HG02588 (cell line): Measurements from ENCODE around the gene TTC28.
"Not testable (repeated sequence)": the region's sequence is repeated elsewhere in the genome, so short reads cannot be mapped to it uniquely, and the experiment has no call there.

ENCODE experiments used
- ATAC-seq: cut with Tn5 transposase; IDR thresholded peaks from one replicate; pipeline ENCODE4 v1.9.1; 2021; ENCODE audit warnings: mild to moderate bottlenecking, moderate library complexity; ENCODE audit not compliant: unreplicated experiment

TTC28 gene

DNA sequence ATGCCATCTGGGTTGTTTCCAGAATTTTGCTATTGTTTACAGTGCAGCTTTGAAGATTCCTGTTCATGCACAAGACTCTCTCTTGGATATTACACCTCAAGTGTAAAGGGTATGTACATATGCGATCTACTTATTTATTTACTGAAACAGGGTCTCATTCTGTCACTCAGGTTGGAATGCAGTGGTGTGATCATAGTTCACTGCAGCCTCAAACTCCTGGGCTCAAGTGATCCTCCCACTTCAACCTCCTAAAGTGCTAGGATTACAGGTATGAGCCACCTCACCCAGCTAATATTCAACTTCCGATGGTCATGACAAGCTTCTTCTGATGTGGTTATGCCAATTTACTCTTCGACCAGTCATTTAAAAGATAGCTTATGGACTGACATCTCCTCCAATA, 602.5 kb downstream of the TTC28 start:
- ATAC-seq, result no peak

DNA sequence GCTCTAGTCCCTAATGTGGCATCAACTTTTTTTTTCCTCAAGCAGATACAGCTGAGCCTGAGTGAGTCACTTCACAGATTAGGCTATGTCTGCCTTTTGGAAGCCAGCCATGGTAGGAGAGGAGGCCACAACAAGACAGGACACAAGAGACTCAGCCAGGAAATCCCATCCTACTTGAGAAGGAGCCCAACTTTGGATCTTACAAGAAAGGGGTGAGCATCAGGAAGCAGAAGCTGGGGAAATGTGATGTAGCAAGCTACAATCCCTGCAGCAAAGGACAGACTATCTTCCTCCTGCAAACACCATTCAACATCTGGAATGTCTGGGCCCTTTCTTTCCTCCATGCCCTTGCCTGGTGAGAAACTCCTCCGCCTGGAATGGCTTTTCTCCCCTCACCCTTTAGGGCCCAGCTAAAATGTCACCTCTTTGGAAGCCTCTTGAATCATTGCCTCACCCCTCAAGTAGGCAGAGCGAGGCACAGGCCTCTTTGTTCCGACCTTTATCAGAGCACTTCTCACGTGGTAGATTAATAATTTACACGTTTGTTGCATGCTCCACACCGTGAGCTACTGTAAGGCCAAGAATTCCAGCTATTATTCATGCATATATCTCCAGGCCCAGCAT, 604.2 kb downstream of the TTC28 start:
- ATAC-seq, result no peak

DNA sequence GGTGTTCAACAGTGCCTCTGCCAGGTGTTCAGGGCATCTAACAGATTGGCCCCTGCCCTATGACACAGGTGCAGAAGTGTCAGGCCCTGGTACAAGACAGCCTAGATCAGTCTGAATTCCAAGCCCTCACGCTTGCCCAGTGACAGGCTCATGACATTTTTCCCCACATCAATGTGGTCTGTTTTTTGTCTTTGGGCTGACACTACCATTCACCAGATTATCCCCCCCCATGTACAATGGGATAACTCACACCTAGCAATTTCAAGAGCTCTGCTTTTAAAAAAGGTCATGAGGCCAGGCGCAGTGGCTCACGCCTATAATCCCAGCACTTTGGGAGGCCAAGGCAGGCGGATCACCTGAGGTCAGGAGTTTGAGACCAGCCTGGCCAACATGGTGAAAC, 605.1 kb downstream of the TTC28 start:
- no peak for ATAC-seq

DNA sequence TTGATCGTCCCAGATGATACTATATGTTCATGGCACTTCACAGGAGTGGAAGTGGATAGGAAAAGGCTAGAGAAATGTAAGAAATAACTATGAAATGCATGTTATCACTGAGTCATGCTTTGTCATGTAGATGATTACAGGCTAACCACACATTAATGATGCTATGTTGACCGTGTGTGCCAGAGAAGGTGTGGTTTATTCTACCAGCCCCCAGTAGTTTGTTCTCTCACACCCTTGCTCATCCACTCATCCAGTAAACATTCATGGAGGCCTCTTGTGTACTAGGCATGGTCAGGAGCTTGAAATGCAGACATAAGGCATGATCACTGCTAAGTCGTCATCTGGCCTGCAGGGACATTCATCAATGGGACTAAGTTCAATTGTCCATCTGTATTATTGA, 607.6 kb downstream of the TTC28 start:
- no peak for ATAC-seq

DNA sequence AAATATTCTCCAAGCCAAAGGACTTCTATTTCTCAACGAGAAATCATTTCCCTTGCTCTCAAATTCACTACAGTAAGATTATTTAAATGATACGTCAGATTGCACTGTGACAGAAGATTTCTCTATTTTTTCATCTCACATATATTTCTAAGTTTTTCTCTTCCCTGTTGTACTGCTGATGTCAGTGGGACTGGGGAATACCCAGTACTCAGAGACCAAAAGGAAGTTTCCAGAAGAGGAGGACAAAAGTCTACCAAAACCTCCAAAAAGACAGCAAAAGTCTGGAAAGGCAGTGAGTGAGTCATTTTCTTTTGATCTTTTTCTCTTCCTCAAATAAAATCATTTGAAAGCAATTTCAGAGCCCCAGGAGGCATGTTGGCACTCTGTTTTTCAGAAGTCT, 610.8 kb downstream of the TTC28 start:
- ATAC-seq, result no peak

DNA sequence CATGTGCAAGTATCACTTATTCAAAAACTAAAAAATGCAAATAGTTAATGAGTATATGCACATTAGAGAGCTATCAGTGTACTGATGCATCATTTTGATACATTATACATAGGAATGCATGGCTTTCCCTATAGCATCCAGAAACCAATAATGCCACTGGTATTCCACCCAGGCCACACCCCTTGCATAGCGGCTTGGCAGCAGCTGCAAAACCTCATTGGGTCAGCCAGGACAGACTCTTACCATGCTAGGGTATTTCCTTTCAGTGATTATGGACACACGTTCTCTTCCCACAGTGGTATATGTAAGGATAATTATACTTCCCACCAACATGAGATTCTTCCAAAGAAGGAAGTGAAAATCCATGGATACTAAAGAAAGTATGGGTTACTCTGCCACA, 614.7 kb downstream of the TTC28 start:
- ATAC-seq, result no peak

DNA sequence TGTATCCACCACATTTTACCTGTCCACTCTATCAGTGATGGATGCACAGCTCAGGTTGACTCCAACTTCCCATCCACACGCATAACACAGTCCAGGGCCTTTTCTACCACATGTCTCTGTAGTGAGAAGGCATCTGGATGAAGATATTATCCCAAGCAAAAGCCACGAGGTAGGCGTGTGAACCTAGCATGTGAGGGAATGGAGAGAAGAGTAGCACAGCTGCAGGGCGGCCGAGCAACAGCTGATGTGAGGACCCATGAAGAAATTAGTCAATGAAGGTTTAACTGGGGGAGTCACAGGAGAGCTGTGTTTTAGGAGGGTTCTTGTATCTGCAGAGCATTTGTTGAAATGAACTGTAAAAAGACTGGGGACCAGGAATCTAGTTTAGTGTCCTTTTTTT, 616.0 kb downstream of the TTC28 start:
- no peak for ATAC-seq

DNA sequence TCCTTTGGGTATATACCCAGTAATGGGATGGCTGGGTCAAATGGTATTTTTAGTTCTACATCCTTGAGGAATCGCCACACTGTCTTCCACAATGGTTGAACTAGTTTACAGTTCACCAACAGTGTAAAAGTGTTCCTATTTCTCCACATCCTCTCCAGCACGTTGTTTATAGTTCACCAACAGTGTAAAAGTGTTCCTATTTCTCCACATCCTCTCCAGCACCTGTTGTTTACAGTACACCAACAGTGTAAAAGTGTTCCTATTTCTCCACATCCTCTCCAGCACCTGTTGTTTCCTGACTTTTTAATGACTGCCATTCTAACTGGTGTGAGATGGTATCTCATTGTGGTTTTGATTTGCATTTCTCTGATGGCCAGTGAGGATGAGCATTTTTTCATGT, 619.0 kb downstream of the TTC28 start:
- ATAC-seq, result not testable (repeated sequence)

DNA sequence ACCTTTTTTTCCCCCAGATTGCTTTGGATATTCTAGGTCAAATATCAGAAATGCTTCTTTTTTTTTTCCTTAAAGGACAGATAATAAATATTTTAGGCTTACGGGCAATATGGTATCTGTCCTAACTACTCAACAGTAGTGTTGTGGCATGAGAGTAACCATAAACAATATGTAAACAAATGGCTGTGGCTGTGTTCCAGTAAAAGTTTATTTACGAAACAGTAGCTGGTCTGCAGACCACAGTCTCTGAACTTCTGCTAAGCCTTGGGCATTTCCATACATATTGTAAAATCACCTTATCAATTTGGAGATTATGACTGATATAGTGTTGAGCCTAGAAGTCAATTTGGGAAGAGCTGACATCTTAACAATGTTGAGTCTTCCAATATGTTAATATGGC, 621.6 kb downstream of the TTC28 start:
- no peak for ATAC-seq

DNA sequence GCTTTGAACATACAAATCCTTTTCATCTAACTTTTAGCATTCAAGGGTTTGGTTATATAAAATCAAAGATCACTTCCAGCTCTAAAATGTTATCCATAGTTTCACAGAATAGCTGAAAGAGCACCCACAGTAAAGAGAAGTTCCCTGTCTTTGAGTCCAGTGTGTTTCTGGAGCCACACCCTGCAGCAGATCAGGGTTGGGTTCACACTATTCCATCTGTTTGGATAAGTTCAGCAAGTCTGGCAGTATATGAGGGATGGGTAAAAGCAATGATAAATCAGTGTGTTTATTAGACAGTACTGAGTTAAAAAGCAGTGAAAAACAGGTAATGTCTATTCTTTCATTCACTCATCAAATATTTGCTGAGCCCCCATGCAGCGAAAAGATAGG, 624.8 kb downstream of the TTC28 start:
- no peak for ATAC-seq

DNA sequence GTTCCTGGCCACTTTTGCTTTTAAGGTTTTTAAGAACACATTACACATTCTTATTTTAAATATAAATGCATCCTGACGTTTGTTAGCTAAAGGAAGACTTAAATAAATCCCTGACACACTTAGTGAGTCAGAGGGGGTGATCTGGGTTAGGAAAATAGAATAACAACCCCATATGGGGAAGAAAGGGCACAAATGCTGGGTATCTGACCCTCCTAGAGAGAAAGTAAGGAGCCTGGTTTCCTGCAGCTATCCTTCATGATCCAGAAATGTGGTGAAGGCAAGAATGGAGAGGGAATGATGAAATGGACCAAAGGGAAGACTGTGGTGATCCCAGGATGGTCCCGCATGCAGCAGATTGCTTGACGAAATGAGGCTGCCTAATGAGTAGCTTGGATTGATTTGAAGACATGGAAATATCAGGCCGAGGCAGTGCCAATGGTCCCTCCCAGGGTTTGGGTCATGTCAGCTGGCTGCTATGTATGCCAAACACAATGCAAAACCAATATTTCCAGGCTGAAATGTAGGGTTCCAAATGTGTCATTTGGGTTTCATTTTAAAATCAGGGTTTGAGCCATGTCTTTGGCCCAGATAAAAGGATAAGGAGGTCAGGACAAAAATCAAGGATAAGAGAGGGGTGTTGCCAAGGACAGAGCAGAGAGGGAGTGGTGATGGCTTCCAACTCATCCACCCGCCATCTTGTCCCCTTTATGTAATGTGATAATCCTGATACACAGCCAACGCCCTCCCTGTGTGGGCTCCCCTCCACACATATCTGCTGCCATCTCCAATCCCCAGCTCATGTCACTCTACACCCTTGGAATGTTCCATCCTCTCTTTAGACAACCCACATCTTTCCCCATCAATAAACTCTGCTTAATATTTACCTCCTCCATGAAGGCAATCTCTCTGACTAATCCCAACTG, 625.5 kb downstream of the TTC28 start:
- no peak for ATAC-seq

DNA sequence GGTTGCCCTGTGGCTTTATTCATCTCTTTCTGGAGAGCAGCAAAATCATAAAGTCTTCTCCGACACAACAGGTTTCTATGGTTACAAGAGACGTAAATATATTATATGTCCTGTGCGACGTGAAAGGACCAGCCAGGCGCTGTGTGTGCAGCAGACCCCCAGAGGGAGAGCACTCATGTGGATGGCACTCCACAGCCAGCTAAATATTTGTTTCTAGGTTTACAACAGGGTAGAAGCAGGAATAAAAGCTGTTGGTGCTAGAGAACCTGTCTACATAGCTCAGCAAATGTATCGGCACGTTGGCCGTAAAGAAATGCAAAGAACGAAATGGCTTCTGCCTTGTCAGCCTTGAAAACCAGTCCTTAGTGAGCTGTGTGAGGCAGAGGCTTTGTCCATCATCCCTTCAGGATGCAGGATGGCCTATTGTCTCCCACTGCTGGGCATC, 626.8 kb downstream of the TTC28 start:
- ATAC-seq, result no peak

DNA sequence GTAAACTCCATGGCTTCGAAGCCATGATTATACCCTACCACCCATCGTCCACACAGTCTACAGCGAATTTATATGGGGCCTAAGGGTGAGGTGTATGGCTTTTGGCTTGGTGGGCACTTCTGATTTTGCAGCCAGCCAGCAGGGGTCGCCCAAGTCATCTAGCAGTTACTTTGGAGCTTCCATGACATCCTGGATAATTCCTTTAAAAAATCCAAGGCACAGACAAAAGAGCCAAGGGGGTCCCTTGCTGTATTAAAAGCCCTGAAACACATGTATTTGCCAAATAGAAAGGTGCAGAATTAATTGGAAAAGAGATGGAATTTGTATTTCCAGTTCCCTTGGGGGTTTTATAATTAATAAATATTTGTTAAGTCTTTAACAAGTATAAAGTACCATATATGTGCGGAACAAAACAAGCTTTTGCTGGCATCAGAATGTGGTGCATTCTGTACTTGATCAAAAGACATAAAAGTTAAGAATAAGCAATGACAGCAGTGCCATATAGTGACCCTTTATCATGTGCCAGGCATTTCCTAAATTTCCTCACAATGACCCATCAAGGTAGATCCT, 627.8 kb downstream of the TTC28 start:
- no peak for ATAC-seq

DNA sequence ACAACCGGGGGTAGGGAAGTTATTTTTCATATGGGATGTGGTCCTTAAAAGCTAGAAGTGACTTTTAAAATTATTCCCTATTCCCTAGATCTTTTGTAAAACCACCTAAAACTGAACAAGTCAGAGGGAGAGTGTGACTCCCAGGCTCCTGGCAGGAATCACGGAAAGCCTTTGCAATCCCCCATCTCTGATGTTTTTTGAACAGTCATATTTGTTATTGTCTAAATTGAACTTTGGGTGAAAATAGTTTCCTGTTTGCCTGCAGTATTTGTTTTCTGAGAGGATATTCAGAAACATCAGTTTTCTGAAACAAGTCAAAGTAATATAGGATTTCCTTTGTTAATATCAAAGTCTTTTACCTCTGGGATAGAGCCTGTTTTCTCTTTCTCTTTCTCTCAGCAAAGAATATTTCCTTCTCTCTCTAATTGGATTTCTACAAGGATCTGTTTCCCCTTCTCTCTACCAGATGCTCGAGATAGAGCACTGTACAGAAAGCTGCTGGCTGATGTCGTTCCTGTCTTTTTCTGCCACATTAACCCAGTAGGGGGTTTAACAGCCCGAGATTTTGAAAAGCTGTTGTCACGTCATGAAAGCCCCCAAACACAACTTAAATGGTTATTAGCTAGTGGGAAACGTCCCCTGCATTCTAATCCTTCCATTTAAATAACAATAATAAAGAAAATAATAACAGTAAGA, 628.4 kb downstream of the TTC28 start:
- ATAC-seq, result no peak

DNA sequence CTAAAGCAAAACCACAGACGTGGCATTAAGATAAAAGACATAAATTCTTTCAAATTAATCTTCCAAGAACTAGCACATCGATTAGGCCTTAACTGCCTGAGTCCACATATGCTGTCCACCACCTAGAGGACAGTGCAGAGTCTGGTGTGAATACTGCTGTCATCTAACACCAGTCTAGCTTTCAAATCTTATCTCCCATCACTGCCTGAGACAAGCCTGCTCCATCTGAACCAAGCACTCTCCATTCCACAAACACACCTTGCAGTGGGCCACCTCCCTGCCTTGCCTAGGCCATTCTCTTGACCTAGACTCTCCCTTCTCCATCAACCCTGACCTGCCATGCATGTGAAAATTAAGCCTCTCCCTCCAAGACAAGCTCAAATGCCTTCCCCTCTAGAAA, 631.1 kb downstream of the TTC28 start:
- no peak for ATAC-seq

DNA sequence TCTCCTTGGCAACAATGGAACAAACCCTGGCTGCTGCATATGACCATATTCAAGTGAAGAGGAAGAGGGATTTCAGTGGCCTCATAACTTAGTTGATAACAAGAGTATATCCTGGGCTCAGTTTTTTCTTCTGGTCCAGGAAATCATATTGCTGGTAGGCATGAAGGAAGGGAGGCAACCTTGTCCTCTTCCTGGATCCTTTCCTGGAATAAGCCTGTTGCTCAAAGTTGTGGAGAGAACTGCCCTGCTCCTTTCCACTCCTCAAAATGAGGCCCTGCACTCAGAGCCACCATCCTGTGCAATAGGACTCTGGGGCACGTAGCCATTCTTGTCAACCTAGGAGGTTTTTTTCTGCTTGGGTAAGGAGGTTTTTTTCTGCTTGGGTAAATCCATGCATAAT, 631.9 kb downstream of the TTC28 start:
- no peak for ATAC-seq

DNA sequence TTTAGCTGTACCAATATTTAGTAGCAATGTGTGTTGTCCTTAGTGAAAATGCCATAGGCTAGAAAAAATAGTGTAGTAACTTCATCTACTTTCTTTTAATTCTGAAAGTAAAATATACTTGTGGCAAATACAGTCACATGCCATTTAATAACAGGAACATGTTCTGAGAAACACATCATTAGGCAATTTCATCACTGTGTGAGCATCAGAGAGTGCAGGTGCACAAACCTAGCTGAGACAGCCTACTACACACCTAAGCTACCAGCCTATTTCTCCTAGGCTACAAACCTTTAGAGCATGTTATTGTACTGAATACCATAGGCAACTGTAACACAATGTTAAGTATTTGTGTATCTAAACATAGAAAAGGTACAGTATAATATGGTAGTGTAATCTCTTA, 633.5 kb downstream of the TTC28 start:
- no peak for ATAC-seq

DNA sequence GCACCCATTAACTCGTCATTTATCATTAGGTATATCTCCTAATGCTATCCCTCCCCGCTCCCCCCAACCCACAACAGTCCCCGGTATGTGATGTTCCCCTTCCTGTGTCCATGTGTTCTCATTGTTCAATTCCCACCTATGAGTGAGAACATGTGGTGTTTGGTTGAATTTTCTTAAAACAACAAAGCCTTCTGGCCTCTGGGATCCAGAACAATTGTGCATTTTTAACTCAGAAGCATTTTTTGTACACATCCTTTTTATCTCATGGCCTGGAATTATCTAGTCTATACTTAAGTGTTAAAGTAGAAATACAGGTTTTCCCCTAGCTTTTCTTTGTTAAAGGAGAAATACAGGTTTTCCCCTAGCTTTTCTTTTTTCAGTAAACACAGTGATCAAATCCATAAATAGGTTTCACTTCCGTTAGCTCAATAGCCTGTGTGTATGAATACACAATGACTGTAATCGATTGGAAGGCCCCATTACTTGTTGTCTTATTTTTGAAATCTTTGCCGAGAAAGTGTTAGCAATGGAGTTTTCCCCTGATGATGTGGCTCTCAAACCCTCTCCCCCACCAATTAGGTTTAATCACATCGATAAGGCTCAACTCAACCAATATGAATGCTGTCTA, 635.0 kb downstream of the TTC28 start:
- ATAC-seq, result no peak

DNA sequence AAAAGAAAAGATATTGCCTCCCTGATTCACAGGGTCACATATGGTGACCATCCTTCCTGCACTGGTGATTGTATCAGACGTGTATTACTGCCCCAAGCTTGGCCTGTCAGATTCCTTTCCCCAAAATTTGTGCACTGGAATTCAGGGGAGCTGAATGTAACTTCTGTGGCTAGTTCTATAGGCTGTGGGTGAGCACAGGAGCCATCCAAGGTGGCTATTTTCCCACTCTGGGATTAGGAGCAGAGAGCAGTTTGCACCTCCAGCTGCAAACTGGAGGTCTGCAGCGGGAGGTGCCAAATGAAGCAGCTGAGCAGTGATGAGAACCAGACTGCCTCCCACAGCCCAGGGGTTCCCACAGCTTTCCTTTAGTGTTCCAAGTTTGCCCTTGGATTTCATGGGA, 636.4 kb downstream of the TTC28 start:
- ATAC-seq, result no peak

DNA sequence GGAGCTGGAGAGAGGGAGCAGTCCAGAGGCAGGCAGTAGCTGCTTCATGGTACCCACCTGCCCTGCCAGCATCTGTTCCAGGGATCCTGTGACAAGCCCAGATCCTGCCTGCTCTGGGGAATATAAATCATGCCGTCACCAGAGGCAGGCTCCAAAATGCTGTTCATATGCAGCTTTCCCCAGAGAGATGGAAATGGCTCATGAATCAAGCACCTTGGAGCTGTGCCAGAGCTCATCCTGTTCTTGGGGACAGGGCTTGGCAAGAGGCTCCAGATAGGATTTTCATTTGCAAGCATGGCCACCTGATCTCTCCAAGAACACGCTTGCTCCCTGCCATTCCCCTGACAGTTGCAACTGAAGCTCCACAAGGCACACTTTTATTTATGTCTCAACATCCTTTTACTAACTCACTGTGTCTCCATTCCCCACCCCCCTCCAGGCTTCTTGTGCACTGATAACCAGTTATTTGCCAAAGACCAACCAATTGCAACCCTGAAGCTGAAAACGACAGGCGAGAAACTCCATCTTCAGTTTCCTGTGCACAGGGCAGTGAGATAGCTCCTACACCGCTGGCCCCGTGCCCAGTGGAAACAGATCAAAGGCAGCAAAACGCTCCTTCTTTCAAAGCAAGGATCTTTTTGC, 644.8 kb downstream of the TTC28 start:
- no peak for ATAC-seq
